CD14-positive monocyte (primary cell): ENCODE measurements around the gene PAPOLA. TPM values are rescaled to one million over a fixed set of nuclear protein-coding genes. Genes with fewer than 3 reads are reported as not detected.

ENCODE experiments used
- DNase-seq, 3 donors: peaks; one replicate each; pipeline ENCODE4 v3.0.0-alpha.2; 2011 to 2022
- H2AFZ ChIP-seq: 2 replicates; pipeline ENCODE4 v1.6.0; 2012; ENCODE audit warnings: mild to moderate bottlenecking, low read depth, low read length, inconsistent platforms; ENCODE audit not compliant: insufficient read depth, poor library complexity, severe bottlenecking
- H3K27ac ChIP-seq, 2 donors: 1 replicate in 1 of 2; 2 replicates in 1 of 2; pipeline ENCODE4 v1.5.1; 2012 to 2013; ENCODE audit warnings: low read length in 2 of 2, control low read depth in 1 of 2, inconsistent platforms in 1 of 2, low read depth in 1 of 2, mild to moderate bottlenecking in 1 of 2
- H3K27me3 ChIP-seq, 2 donors: one replicate each; pipeline versions ENCODE4 v1.6.0 to v1.6.1; 2011 to 2013; ENCODE audit warnings: low read length in 2 of 2; ENCODE audit not compliant: control insufficient read depth in 2 of 2, insufficient read depth in 2 of 2
- H3K36me3 ChIP-seq, 2 donors: replicated peaks in 1 of 2; 1 replicate in 1 of 2; 2 replicates in 1 of 2; pipeline versions ENCODE4 v1.5.1 to v1.6.1; 2012 to 2013; ENCODE audit warnings: low read length in 2 of 2, control low read depth in 1 of 2, inconsistent platforms in 1 of 2, mild to moderate bottlenecking in 1 of 2; ENCODE audit not compliant: insufficient read depth in 2 of 2, control insufficient read depth in 1 of 2
- H3K4me1 ChIP-seq, 2 donors: 1 replicate in 1 of 2; 2 replicates in 1 of 2; pipeline versions ENCODE4 v1.5.1 to v1.6.1; 2012 to 2013; ENCODE audit warnings: low read length in 2 of 2, control low read depth in 1 of 2, inconsistent platforms in 1 of 2, mild to moderate bottlenecking in 1 of 2, moderate library complexity in 1 of 2; ENCODE audit not compliant: insufficient read depth in 2 of 2, control insufficient read depth in 1 of 2
- H3K4me2 ChIP-seq: replicated peaks from 2 replicates; pipeline ENCODE3; 2012; ENCODE audit warnings: low read length, moderate library complexity, mild to moderate bottlenecking; ENCODE audit not compliant: poor library complexity, severe bottlenecking; ENCODE audit errors: extremely low read depth
- H3K4me3 ChIP-seq, 3 experiments: fragments of 200-600 bp in 1 of 3; sonication (generic) in 1 of 3; replicated peaks in 1 of 3; 1 replicate in 2 of 3; 2 replicates in 1 of 3; pipeline ENCODE4 v1.5.1; 2011 to 2013; ENCODE audit warnings: low read length in 3 of 3, mild to moderate bottlenecking in 3 of 3, control low read depth in 2 of 3, low read depth in 2 of 3, inconsistent platforms in 1 of 3, moderate library complexity in 1 of 3
- H3K79me2 ChIP-seq: 2 replicates; pipeline ENCODE4 v1.6.0; 2012; ENCODE audit warnings: mild to moderate bottlenecking, control low read depth, inconsistent platforms, low read length, moderate library complexity; ENCODE audit not compliant: insufficient read depth
- H3K9ac ChIP-seq: 2 replicates; pipeline ENCODE4 v1.6.0; 2017; ENCODE audit warnings: low read length, mild to moderate bottlenecking; ENCODE audit not compliant: insufficient read depth, poor library complexity, severe bottlenecking
- H3K9me3 ChIP-seq, 2 donors: replicated peaks in 1 of 2; 1 replicate in 1 of 2; 2 replicates in 1 of 2; pipeline versions ENCODE4 v1.5.1 to v1.6.1; 2012 to 2013; ENCODE audit warnings: low read length in 2 of 2, control low read depth in 1 of 2; ENCODE audit not compliant: control insufficient read depth in 1 of 2, insufficient read depth in 1 of 2
- H4K20me1 ChIP-seq: 2 replicates; pipeline ENCODE4 v1.6.0; 2012; ENCODE audit warnings: mild to moderate bottlenecking, low read length, control low read depth, moderate library complexity; ENCODE audit not compliant: insufficient read depth
- H3K27ac Mint-ChIP-seq, 7 donors: one replicate each; pipeline ENCODE4 v1.8.0; 2020; ENCODE audit warnings: mild to moderate bottlenecking in 7 of 7, mixed read lengths in 7 of 7, moderate library complexity in 6 of 7, inconsistent platforms in 2 of 7
- H3K27me3 Mint-ChIP-seq, 3 donors: one replicate each; pipeline ENCODE4 v1.8.0; 2021 to 2022; ENCODE audit warnings: low read depth in 3 of 3, mild to moderate bottlenecking in 3 of 3, mixed read lengths in 3 of 3, moderate library complexity in 3 of 3, inconsistent platforms in 1 of 3
- H3K36me3 Mint-ChIP-seq, 2 donors: one replicate each; pipeline ENCODE4 v1.8.0; 2020; ENCODE audit warnings: mixed read lengths in 2 of 2, inconsistent platforms in 1 of 2, mild to moderate bottlenecking in 1 of 2
- H3K4me1 Mint-ChIP-seq: one replicate; pipeline ENCODE4 v1.8.0; 2020; ENCODE audit warnings: mild to moderate bottlenecking, mixed read lengths
- H3K4me3 Mint-ChIP-seq, 2 donors: one replicate each; pipeline ENCODE4 v1.8.0; 2020; ENCODE audit warnings: mild to moderate bottlenecking in 2 of 2, mixed read lengths in 2 of 2, moderate library complexity in 1 of 2
- H3K9me3 Mint-ChIP-seq, 7 donors: one replicate each; pipeline ENCODE4 v1.8.0; 2020 to 2022; ENCODE audit warnings: mixed read lengths in 7 of 7, mild to moderate bottlenecking in 6 of 7, moderate library complexity in 6 of 7, inconsistent platforms in 2 of 7
- CTCF ChIP-seq: fragments of 200-600 bp; IDR thresholded peaks from one replicate; pipeline ENCODE4 v1.8.0; 2022; ENCODE audit warnings: antibody characterized with exemption, mild to moderate bottlenecking
- WGBS: methylation state at CpG from one replicate; pipeline ENCODE4 v1.1.5; 2013; ENCODE audit warnings: missing lambda C conversion rate; ENCODE audit not compliant: insufficient coverage; 5-methylcytosine and 5-hydroxymethylcytosine counted together
- intact Hi-C, 2 donors: fragments of 100-400 bp; cut with micrococcal nuclease; formaldehyde crosslinking; loops; one replicate each; pipeline versions ENCODE4 v1.15.0 to v1.15.1; 2023
- polyA plus RNA-seq, 3 donors: library from polyadenylated mRNA; depleted of rRNA in 1 of 3; unstranded in 2 of 3; stranded (reverse) in 1 of 3; fragments of 300-500 nt in 2 of 3; fragments of >200 nt in 1 of 3; fragmentation: Illumina TruSeq in 2 of 3; gene quantifications; 1 replicate in 2 of 3; 2 replicates in 1 of 3; pipeline ENCODE4 v1.2.3, GENCODE V29; 2012 to 2021

The PAPOLA gene
- polyA plus RNA-seq, 3 donors, result 57.9 to 87.5 (median 80.3) TPM

GRCh38 chr14:96567289-96567899 is 65.2 kb downstream of the PAPOLA start:
- Mint-ChIP-seq H3K4me1 (no peaks in the 10 kb centered on the region), H3K27me3 (no peaks in the 10 kb centered on the region), H3K36me3 (peaks cover 53 to 68% of the 10 kb centered on the region in 2 donors), H3K4me3 (no peak overlapping the region), H3K9me3 (no peaks in the 10 kb centered on the region), H3K27ac (no peak overlapping the region)
- H3K9ac ChIP-seq, result no peak overlapping the region
- H3K79me2 ChIP-seq, result no peaks in the 10 kb centered on the region
- no peaks in the 10 kb centered on the region for H3K27me3 ChIP-seq
- no peaks in the 10 kb centered on the region for H3K9me3 ChIP-seq
- DNase-seq, result no peak
- H3K4me2 ChIP-seq, result no peak overlapping the region
- H3K4me1 ChIP-seq, result no peaks in the 10 kb centered on the region
- intact Hi-C loops, result no loop called here
- H3K4me3 ChIP-seq, result no peak overlapping the region
- TF ChIP-seq CTCF, result peak; percentile 47
- peaks cover 53 to 98% of the 10 kb centered on the region in 2 donors for H3K36me3 ChIP-seq
- no peak overlapping the region for H2AFZ ChIP-seq
- H3K27ac ChIP-seq, result no peak overlapping the region
- H4K20me1 ChIP-seq, result peaks cover 18% of the 10 kb centered on the region
- no CpG with 5 or more reads among the region's 3 CpGs for WGBS

GRCh38 chr14:96568621-96569020 is 66.4 kb downstream of the PAPOLA start:
- intact Hi-C loops, result no loop called here
- H4K20me1 ChIP-seq, result peaks cover 18% of the 10 kb centered on the region
- no peak overlapping the region for H3K4me2 ChIP-seq
- H3K27ac Mint-ChIP-seq, result no peak overlapping the region
- H3K27me3 ChIP-seq, result no peaks in the 10 kb centered on the region
- no peaks in the 10 kb centered on the region for H3K4me1 ChIP-seq
- H2AFZ ChIP-seq, result no peak overlapping the region
- no peak for TF ChIP-seq CTCF
- H3K27me3 Mint-ChIP-seq, result no peaks in the 10 kb centered on the region
- H3K4me3 Mint-ChIP-seq, result no peak overlapping the region
- H3K36me3 Mint-ChIP-seq, result peaks cover 53 to 68% of the 10 kb centered on the region in 2 donors
- no peak for DNase-seq
- no peaks in the 10 kb centered on the region for H3K9me3 Mint-ChIP-seq
- no peaks in the 10 kb centered on the region for H3K4me1 Mint-ChIP-seq
- H3K36me3 ChIP-seq, result peaks cover 40 to 98% of the 10 kb centered on the region in 2 donors
- no peak overlapping the region for H3K4me3 ChIP-seq
- H3K9me3 ChIP-seq, result no peaks in the 10 kb centered on the region
- H3K27ac ChIP-seq, result no peak overlapping the region
- H3K9ac ChIP-seq, result no peak overlapping the region
- H3K79me2 ChIP-seq, result no peaks in the 10 kb centered on the region
